Measurements from ENCODE around the gene CCDC126. TPM values are rescaled to one million over a fixed set of nuclear protein-coding genes. Genes with fewer than 3 reads are reported as not detected.
A peak's percentile ranks its signal among the peaks of the same experiment; 100 is the strongest.

The CCDC126 gene
- total and polyA plus RNA-seq, 2 of the 8 experiments (the other 6 are each of a cell fraction or from before 2014, with no cell fraction given) = 1.4 to 5.3 TPM

- TF ChIP-seq TCF12 (IDR thresholded peaks at IDR 0.05; ENCODE audit: low read depth, low read length) = no peak
- peak; percentile 25 for TF ChIP-seq NANOG (IDR thresholded peaks at IDR 0.05; ENCODE audit: insufficient read depth, low read depth, low read length, poor library complexity, severe bottlenecking)
- TF ChIP-seq ATF3 (IDR thresholded peaks at IDR 0.05; ENCODE audit: insufficient read depth, low read depth, low read length) = no peak
- TF ChIP-seq CHD1 (IDR thresholded peaks at IDR 0.05; ENCODE audit: low read depth, low read length) = peak; percentile 35; the same call in 1 of the 2 replicates
- no peak for TF ChIP-seq JUN (IDR thresholded peaks at IDR 0.05; ENCODE audit: low read depth, low read length)
- TF ChIP-seq NRF1 (IDR thresholded peaks at IDR 0.05; ENCODE audit: low read depth, low read length) = no peak
- no peak; the same call in 1 of the 2 replicates for TF ChIP-seq ATF2 (IDR thresholded peaks at IDR 0.05; ENCODE audit: low read length)
- TF ChIP-seq CREB1 (IDR thresholded peaks at IDR 0.05) = 0 out of 2 replicates have a peak, but pooled peaks have one; percentile 34
- no peak for TF ChIP-seq RBBP5 (IDR thresholded peaks at IDR 0.05; ENCODE audit: borderline replicate concordance, low read depth, low read length)
- TF ChIP-seq HDAC6 (IDR thresholded peaks at IDR 0.05; ENCODE audit: low read depth, low read length) = no peak
- peak; percentile 41; the same call in 1 of the 2 replicates for TF ChIP-seq PHF8 (conservative IDR thresholded peaks at IDR 0.05; ENCODE audit: low read depth, low read length)
- no peak for TF ChIP-seq BRCA1 (IDR thresholded peaks at IDR 0.05; ENCODE audit: low read depth, low read length)
Observed at GRCh38 chr7:23680414-23681405, 83.5 kb downstream of the CCDC126 start (continued).
